ENCODE results near the gene RBM34.

The RBM34 gene

GRCh38 chr1:235190431-235190830, 29.4 kb upstream of the RBM34 start:
- no peak for DNase-seq (ENCODE audit: low read depth)
- TF ChIP-seq CTCF (IDR thresholded peaks at IDR 0.05; ENCODE audit: control insufficient read depth, extremely low read depth, insufficient read depth), result no peak

GRCh38 chr1:235187316-235187715, 26.3 kb upstream of the RBM34 start:
- DNase-seq (ENCODE audit: low read depth), result no peak
- TF ChIP-seq CTCF (IDR thresholded peaks at IDR 0.05; ENCODE audit: control insufficient read depth, extremely low read depth, insufficient read depth), result no peak
- no peak overlapping the region for H3K4me3 ChIP-seq (ENCODE audit: low read depth, low read length)

More at GRCh38 chr1:235190431-235190830, 29.4 kb upstream of the RBM34 start:
- no peak overlapping the region for H3K4me3 ChIP-seq (ENCODE audit: low read depth, low read length)

GRCh38 chr1:235181561-235182245, 20.7 kb upstream of the RBM34 start:
- no peak overlapping the region for H3K4me3 ChIP-seq (ENCODE audit: low read depth, low read length)
- TF ChIP-seq CTCF (IDR thresholded peaks at IDR 0.05; ENCODE audit: control insufficient read depth, extremely low read depth, insufficient read depth), result no peak

GRCh38 chr1:235180916-235181460, 19.9 kb upstream of the RBM34 start:
- no peak for DNase-seq (ENCODE audit: low read depth)
- no peak for TF ChIP-seq CTCF (IDR thresholded peaks at IDR 0.05; ENCODE audit: control insufficient read depth, extremely low read depth, insufficient read depth)
- H3K4me3 ChIP-seq (ENCODE audit: low read depth, low read length), result no peak overlapping the region

More at GRCh38 chr1:235181561-235182245, 20.7 kb upstream of the RBM34 start:
- no peak for DNase-seq (ENCODE audit: low read depth)

GRCh38 chr1:235176486-235176885, 15.4 kb upstream of the RBM34 start:
- no peak for DNase-seq (ENCODE audit: low read depth)
- no peak overlapping the region for H3K4me3 ChIP-seq (ENCODE audit: low read depth, low read length)
- TF ChIP-seq CTCF (IDR thresholded peaks at IDR 0.05; ENCODE audit: control insufficient read depth, extremely low read depth, insufficient read depth), result no peak

- TF ChIP-seq CTCF (IDR thresholded peaks at IDR 0.05; ENCODE audit: control insufficient read depth, extremely low read depth, insufficient read depth), result no peak
- DNase-seq (ENCODE audit: low read depth), result no peak
- no peak overlapping the region for H3K4me3 ChIP-seq (ENCODE audit: low read depth, low read length)
Observed at GRCh38 chr1:235169986-235170385, 8.9 kb upstream of the RBM34 start.

- no peak for TF ChIP-seq CTCF (IDR thresholded peaks at IDR 0.05; ENCODE audit: control insufficient read depth, extremely low read depth, insufficient read depth)
- H3K4me3 ChIP-seq (ENCODE audit: low read depth, low read length), result no peak overlapping the region
- DNase-seq (ENCODE audit: low read depth), result no peak
Observed at GRCh38 chr1:235168375-235168774, 7.3 kb upstream of the RBM34 start.

Data from LNCaP clone FGC (cell line).